ENCODE results near the gene RPL3. TPM values are rescaled to one million over a fixed set of nuclear protein-coding genes. Genes with fewer than 3 reads are reported as not detected.

RPL3 gene
- total RNA-seq, 1 experiment from 2014 or later, result 2,830 TPM

DNA sequence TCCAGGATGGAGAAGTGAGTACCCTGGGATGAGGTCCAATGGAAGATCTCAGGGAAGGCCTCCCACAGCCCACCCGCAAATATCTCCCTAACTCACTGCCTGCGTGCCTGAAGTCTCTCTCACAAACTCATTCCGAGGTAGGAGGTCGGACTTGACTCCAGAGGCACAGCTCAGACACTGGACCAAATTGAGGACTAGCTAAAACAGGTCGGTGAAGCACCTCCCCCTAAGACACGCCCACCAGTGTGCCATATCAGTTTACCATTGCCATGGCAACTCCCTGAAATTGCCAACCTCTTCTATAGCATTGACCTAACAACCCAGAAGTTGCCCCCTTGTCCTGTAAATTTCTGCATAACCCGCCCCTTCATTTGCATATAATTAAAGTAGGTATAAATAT, 17.5 kb downstream of the RPL3 start:
- no peak overlapping the region for H2BK20ac ChIP-seq (ENCODE audit: low read depth, low read length, poor library complexity, severe bottlenecking)
- Mint-ChIP-seq H3K36me3 (ENCODE audit: insufficient read depth in 1 of 3, low read depth in 3 of 3) (peaks cover 5 to 11% (median 9%) of the 10 kb centered on the region in 3 experiments; a peak in 6 of 7 replicates), H3K27me3 (ENCODE audit: low read depth) (peaks cover 5% of the 10 kb centered on the region), H3K27ac (no peak overlapping the region), H3K9me3 (peaks cover 2 to 6% of the 10 kb centered on the region in 2 experiments; a peak in 3 of 5 replicates), H3K4me1 (peaks cover 23 to 28% of the 10 kb centered on the region in 2 experiments), H3K4me3 (no peak overlapping the region)
- no peak overlapping the region for H4K8ac ChIP-seq (replicated peaks; ENCODE audit: insufficient read length, low read depth, low read length)
- TF ChIP-seq, protein P1, sequence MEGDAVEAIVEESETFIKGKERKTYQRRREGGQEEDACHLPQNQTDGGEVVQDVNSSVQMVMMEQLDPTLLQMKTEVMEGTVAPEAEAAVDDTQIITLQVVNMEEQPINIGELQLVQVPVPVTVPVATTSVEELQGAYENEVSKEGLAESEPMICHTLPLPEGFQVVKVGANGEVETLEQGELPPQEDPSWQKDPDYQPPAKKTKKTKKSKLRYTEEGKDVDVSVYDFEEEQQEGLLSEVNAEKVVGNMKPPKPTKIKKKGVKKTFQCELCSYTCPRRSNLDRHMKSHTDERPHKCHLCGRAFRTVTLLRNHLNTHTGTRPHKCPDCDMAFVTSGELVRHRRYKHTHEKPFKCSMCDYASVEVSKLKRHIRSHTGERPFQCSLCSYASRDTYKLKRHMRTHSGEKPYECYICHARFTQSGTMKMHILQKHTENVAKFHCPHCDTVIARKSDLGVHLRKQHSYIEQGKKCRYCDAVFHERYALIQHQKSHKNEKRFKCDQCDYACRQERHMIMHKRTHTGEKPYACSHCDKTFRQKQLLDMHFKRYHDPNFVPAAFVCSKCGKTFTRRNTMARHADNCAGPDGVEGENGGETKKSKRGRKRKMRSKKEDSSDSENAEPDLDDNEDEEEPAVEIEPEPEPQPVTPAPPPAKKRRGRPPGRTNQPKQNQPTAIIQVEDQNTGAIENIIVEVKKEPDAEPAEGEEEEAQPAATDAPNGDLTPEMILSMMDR (conservative IDR thresholded peaks at IDR 0.05), result no peak
- H3K4me2 ChIP-seq (ENCODE audit: insufficient read depth, insufficient read length, low read length), result no peak overlapping the region
- no peaks in the 10 kb centered on the region for H3K23me2 ChIP-seq (ENCODE audit: insufficient read length, low read depth, low read length, poor library complexity, severe bottlenecking)
- no peak overlapping the region for H3K56ac ChIP-seq (ENCODE audit: insufficient read length, low read depth, low read length)
- H3T11ph ChIP-seq (ENCODE audit: low read length), result no peak overlapping the region
- H3K18ac ChIP-seq (ENCODE audit: insufficient read length, low read depth, low read length), result no peak overlapping the region
- no peak overlapping the region for H2BK120ac ChIP-seq (ENCODE audit: low read depth, low read length, poor library complexity, severe bottlenecking)
- H4K91ac ChIP-seq (ENCODE audit: insufficient read length, low read depth, low read length), result no peak overlapping the region
- H2BK5ac ChIP-seq (ENCODE audit: insufficient read length, low read length), result no peak overlapping the region
- H2BK15ac ChIP-seq (ENCODE audit: low read depth, low read length), result no peak overlapping the region
- H3K27ac ChIP-seq (ENCODE audit: insufficient read length, low read depth, low read length), result no peak overlapping the region
- no peak for DNase-seq
- H3K27me3 ChIP-seq (ENCODE audit: insufficient read depth, low read length), result 0 out of 2 replicates have a peak, but pooled peaks cover 2% of the 10 kb centered on the region
- no peak overlapping the region for H2AFZ ChIP-seq (ENCODE audit: low read length)
- H4K20me1 ChIP-seq (ENCODE audit: control insufficient read depth, insufficient read depth, insufficient read length), result no peaks in the 10 kb centered on the region
- no peaks in the 10 kb centered on the region for H3K4me1 ChIP-seq (ENCODE audit: insufficient read depth, low read length)
- H4K5ac ChIP-seq (ENCODE audit: insufficient read length, low read depth, low read length), result no peak overlapping the region
- no peaks in the 10 kb centered on the region for H3K79me2 ChIP-seq (ENCODE audit: insufficient read depth, low read length)
- H2AK5ac ChIP-seq (ENCODE audit: insufficient read length, low read length), result no peak overlapping the region
- H3K14ac ChIP-seq (ENCODE audit: insufficient read depth, low read length), result no peak overlapping the region
- H3K9me3 ChIP-seq (ENCODE audit: control insufficient read depth, low read depth, low read length), result peaks cover 4% of the 10 kb centered on the region
- H2BK12ac ChIP-seq (ENCODE audit: insufficient read length, low read depth, low read length), result no peak overlapping the region
- H3K23ac ChIP-seq (ENCODE audit: insufficient read length, low read depth, low read length), result no peak overlapping the region
- no peak overlapping the region for H3K4ac ChIP-seq (ENCODE audit: low read depth, low read length)
- H3K79me1 ChIP-seq (ENCODE audit: insufficient read depth, low read depth, low read length, poor library complexity, severe bottlenecking), result no peaks in the 10 kb centered on the region
- WGBS (ENCODE audit: extremely low coverage, insufficient read length, low lambda C conversion rate), result no CpG with 5 or more reads among the region's 7 CpGs
- no peak overlapping the region for H3K9ac ChIP-seq (ENCODE audit: extremely low read depth, insufficient read length, low read length)
